ENCODE results near the gene TCIRG1.

Gene TCIRG1

DNA sequence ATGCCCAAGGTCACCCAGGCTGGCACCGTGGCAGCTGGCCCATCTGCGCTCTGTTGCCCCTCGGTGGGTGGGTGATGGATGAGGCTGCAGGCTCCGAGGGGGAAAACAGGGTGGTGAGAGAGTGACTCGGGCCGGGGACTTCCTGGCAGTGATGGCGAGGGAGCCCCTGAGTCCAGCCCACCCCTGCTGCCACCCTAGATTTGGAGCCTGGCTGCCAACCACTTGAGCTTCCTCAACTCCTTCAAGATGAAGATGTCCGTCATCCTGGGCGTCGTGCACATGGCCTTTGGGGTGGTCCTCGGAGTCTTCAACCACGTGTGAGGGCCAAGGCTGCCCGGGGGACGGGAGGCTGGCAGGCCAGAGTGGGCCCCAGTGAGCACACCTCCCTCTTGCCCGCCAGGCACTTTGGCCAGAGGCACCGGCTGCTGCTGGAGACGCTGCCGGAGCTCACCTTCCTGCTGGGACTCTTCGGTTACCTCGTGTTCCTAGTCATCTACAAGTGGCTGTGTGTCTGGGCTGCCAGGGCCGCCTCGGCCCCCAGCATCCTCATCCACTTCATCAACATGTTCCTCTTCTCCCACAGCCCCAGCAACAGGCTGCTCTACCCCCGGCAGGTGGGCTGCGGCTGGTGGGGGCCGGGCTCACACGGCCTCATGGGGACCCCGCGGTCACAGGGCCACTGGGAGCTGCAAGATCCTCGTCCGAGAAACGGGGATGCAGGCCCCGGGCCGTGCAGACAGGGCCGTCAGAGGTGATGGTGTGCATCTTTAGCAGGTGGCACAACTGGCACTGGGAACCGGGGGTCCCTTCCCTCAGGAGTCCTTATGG is 10.1 kb downstream of the TCIRG1 start:
- Histone ChIP-seq H3K27me3 (ENCODE audit: control insufficient read depth, insufficient read depth, low read length) (no peaks in the 10 kb centered on the region), H3K9me3 (ENCODE audit: control insufficient read depth, insufficient read depth, low read length) (no peaks in the 10 kb centered on the region), H3K36me3 (ENCODE audit: control insufficient read depth, insufficient read depth, low read length) (peaks cover 7% of the 10 kb centered on the region), H3K27ac (ENCODE audit: low read length) (no peak overlapping the region), H3K4me3 (ENCODE audit: low read length) (no peak overlapping the region), H3K4me1 (ENCODE audit: control insufficient read depth, insufficient read depth, low read length) (no peaks in the 10 kb centered on the region; the same call in 1 of the 2 replicates)
- DNase-seq (ENCODE audit: low read depth, low spot score): no peak
- no CpG with 5 or more reads among the region's 35 CpGs for WGBS (ENCODE audit: insufficient coverage, insufficient read length)

- Histone ChIP-seq H3K4me1 (ENCODE audit: control insufficient read depth, insufficient read depth, low read length) (no peaks in the 10 kb centered on the region; the same call in 1 of the 2 replicates), H3K27ac (ENCODE audit: low read length) (no peak overlapping the region), H3K36me3 (ENCODE audit: control insufficient read depth, insufficient read depth, low read length) (peaks cover 12% of the 10 kb centered on the region), H3K4me3 (ENCODE audit: low read length) (no peak overlapping the region), H3K27me3 (ENCODE audit: control insufficient read depth, insufficient read depth, low read length) (no peaks in the 10 kb centered on the region), H3K9me3 (ENCODE audit: control insufficient read depth, insufficient read depth, low read length) (no peaks in the 10 kb centered on the region)
- no peak for DNase-seq (ENCODE audit: low read depth, low spot score)
- WGBS (ENCODE audit: insufficient coverage, insufficient read length): no CpG with 5 or more reads among the region's 40 CpGs
Measured at GRCh38 chr11:68049509-68050370, 10.9 kb downstream of the TCIRG1 start.

GRCh38 chr11:68050371-68050841 is 11.6 kb downstream of the TCIRG1 start:
- no CpG with 5 or more reads among the region's 18 CpGs for WGBS (ENCODE audit: insufficient coverage, insufficient read length)
- H3K36me3 ChIP-seq (ENCODE audit: control insufficient read depth, insufficient read depth, low read length): peaks cover 12% of the 10 kb centered on the region
- DNase-seq (ENCODE audit: low read depth, low spot score): no peak
- H3K27me3 ChIP-seq (ENCODE audit: control insufficient read depth, insufficient read depth, low read length): no peaks in the 10 kb centered on the region
- H3K27ac ChIP-seq (ENCODE audit: low read length): no peak overlapping the region
- H3K9me3 ChIP-seq (ENCODE audit: control insufficient read depth, insufficient read depth, low read length): no peaks in the 10 kb centered on the region
- H3K4me1 ChIP-seq (ENCODE audit: control insufficient read depth, insufficient read depth, low read length): no peaks in the 10 kb centered on the region; the same call in 1 of the 2 replicates
- H3K4me3 ChIP-seq (ENCODE audit: low read length): no peak overlapping the region

DNA sequence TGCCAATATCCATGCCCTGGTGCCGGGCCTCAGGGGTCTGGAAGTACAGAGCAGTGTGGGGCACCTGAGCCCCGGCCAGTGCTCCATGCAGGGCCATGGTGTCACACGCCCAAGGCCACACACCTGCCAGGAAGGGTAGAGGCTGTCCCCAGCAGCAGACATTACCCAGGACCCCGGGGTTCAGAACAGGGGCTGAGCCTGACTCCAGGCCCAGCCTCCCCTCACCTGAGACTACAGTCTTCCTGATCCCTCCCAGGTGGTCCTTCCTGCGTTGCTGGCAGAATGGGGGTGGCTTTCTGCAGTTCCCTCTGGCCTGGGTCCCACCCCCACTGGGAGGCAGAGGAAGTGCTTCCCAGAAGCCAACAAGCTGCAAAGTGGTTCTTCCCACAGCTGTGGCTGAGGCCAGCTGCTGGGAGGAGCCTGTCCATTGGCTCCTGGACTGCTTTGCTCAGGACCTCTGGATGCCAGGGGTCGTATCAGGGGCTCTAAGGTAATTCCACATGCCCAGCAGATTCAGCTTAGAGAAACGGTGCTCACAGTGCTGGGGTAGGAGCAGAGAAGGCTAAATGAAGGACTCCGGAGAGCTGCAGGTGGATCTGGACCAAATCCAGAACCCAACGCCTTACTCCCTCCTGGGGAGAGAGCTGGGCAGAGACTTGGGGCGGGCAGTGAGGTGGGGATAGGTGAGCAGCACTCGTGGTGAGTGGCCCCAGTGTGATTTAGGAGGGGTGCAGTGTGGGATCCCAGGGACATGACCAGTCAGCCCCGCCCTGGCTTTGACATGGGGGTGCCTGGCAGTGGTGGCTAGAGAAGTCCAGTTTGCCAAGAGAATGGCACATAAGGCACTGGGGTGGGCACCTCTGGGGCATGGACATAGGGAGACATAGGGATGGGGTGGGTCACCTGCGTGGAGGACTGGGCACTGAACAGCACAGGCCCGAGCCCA is 12.6 kb downstream of the TCIRG1 start:
- H3K27ac ChIP-seq (ENCODE audit: low read length): no peak overlapping the region
- DNase-seq (ENCODE audit: low read depth, low spot score): no peak
- H3K9me3 ChIP-seq (ENCODE audit: control insufficient read depth, insufficient read depth, low read length): no peaks in the 10 kb centered on the region
- H3K36me3 ChIP-seq (ENCODE audit: control insufficient read depth, insufficient read depth, low read length): peaks cover 12% of the 10 kb centered on the region
- WGBS (ENCODE audit: insufficient coverage, insufficient read length): no CpG with 5 or more reads among the region's 14 CpGs
- no peak overlapping the region for H3K4me3 ChIP-seq (ENCODE audit: low read length)
- no peaks in the 10 kb centered on the region; the same call in 1 of the 2 replicates for H3K4me1 ChIP-seq (ENCODE audit: control insufficient read depth, insufficient read depth, low read length)
- no peaks in the 10 kb centered on the region for H3K27me3 ChIP-seq (ENCODE audit: control insufficient read depth, insufficient read depth, low read length)

DNA sequence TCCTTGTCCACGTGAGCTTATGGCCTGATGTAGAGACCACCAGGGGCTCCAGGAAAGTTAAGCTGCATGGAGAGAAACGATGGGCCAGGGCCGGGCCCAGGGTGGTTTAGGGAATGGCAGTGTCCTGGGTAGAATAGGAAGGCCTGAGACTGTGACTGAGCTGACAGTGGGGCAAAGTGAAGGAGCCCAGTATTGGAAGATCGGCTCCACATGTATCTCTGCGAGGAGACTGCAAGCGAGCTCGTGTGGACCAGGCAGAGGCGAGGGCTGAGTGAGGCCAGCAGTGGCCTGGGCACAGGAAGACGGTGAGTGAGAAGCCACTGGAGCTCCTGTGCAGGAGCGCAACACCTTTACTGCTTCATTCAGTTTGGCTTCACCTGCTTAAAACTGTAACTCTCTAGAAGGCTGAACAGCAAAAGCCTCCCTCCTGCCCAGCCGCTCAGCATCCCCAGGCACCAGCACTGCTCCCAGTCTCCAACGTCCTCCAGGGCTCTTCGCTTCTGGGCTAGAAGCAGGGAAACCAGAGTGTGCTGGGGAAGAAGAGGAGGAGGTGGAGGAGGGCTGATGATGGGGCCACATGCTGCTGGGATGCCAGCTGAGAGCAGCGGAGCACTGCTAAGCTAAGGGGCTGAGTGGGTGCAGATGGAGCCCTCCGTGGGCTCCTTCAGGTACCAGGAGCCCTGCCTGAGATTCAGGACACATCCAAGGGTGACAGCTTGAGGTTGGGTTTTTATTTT is 13.5 kb downstream of the TCIRG1 start:
- no peaks in the 10 kb centered on the region for H3K27me3 ChIP-seq (ENCODE audit: control insufficient read depth, insufficient read depth, low read length)
- H3K27ac ChIP-seq (ENCODE audit: low read length): no peak overlapping the region
- WGBS (ENCODE audit: insufficient coverage, insufficient read length): no CpG with 5 or more reads among the region's 15 CpGs
- H3K36me3 ChIP-seq (ENCODE audit: control insufficient read depth, insufficient read depth, low read length): peaks cover 12% of the 10 kb centered on the region
- DNase-seq (ENCODE audit: low read depth, low spot score): no peak
- no peaks in the 10 kb centered on the region for H3K9me3 ChIP-seq (ENCODE audit: control insufficient read depth, insufficient read depth, low read length)
- no peaks in the 10 kb centered on the region; the same call in 1 of the 2 replicates for H3K4me1 ChIP-seq (ENCODE audit: control insufficient read depth, insufficient read depth, low read length)
- no peak overlapping the region for H3K4me3 ChIP-seq (ENCODE audit: low read length)

GRCh38 chr11:68053117-68053516 is 14.3 kb downstream of the TCIRG1 start:
- WGBS (ENCODE audit: insufficient coverage, insufficient read length): no CpG with 5 or more reads among the region's 9 CpGs
- no peak overlapping the region for H3K4me3 ChIP-seq (ENCODE audit: low read length)
- peaks cover 12% of the 10 kb centered on the region for H3K36me3 ChIP-seq (ENCODE audit: control insufficient read depth, insufficient read depth, low read length)
- no peak for DNase-seq (ENCODE audit: low read depth, low spot score)
- H3K27me3 ChIP-seq (ENCODE audit: control insufficient read depth, insufficient read depth, low read length): no peaks in the 10 kb centered on the region
- H3K9me3 ChIP-seq (ENCODE audit: control insufficient read depth, insufficient read depth, low read length): no peaks in the 10 kb centered on the region
- H3K4me1 ChIP-seq (ENCODE audit: control insufficient read depth, insufficient read depth, low read length): no peaks in the 10 kb centered on the region; the same call in 1 of the 2 replicates
- no peak overlapping the region for H3K27ac ChIP-seq (ENCODE audit: low read length)

GRCh38 chr11:68053981-68054812 is 15.4 kb downstream of the TCIRG1 start:
- no peaks in the 10 kb centered on the region; the same call in 1 of the 2 replicates for H3K4me1 ChIP-seq (ENCODE audit: control insufficient read depth, insufficient read depth, low read length)
- no peaks in the 10 kb centered on the region for H3K9me3 ChIP-seq (ENCODE audit: control insufficient read depth, insufficient read depth, low read length)
- H3K27ac ChIP-seq (ENCODE audit: low read length): no peak overlapping the region
- WGBS (ENCODE audit: insufficient coverage, insufficient read length): no CpG with 5 or more reads among the region's 11 CpGs
- no peaks in the 10 kb centered on the region for H3K27me3 ChIP-seq (ENCODE audit: control insufficient read depth, insufficient read depth, low read length)
- H3K4me3 ChIP-seq (ENCODE audit: low read length): no peak overlapping the region
- peaks cover 12% of the 10 kb centered on the region for H3K36me3 ChIP-seq (ENCODE audit: control insufficient read depth, insufficient read depth, low read length)
- no peak for DNase-seq (ENCODE audit: low read depth, low spot score)

- no peaks in the 10 kb centered on the region for H3K9me3 ChIP-seq (ENCODE audit: control insufficient read depth, insufficient read depth, low read length)
- peaks cover 16% of the 10 kb centered on the region; the same call in 1 of the 2 replicates for H3K36me3 ChIP-seq (ENCODE audit: control insufficient read depth, insufficient read depth, low read length)
- no peak overlapping the region for H3K27ac ChIP-seq (ENCODE audit: low read length)
- no peaks in the 10 kb centered on the region for H3K27me3 ChIP-seq (ENCODE audit: control insufficient read depth, insufficient read depth, low read length)
- no CpG with 5 or more reads among the region's 12 CpGs for WGBS (ENCODE audit: insufficient coverage, insufficient read length)
- no peaks in the 10 kb centered on the region for H3K4me1 ChIP-seq (ENCODE audit: control insufficient read depth, insufficient read depth, low read length)
- no peak for DNase-seq (ENCODE audit: low read depth, low spot score)
- H3K4me3 ChIP-seq (ENCODE audit: low read length): no peak overlapping the region
Measured at GRCh38 chr11:68056317-68057285, 17.8 kb downstream of the TCIRG1 start.
